Activated CD8-positive, alpha-beta memory T cell treated with anti-CD3 and anti-CD28 coated beads, Interleukin-2, amount 50 U/mL, for 4 hours (primary cell): ENCODE results near the gene FAM240A.

Source experiments
- DNase-seq: peaks from one replicate; pipeline ENCODE4 v3.0.0-alpha.2; 2020

Gene FAM240A

GRCh38 chr3:46628901-46629369 is 16.6 kb downstream of the FAM240A start:
- no peak for DNase-seq

DNA sequence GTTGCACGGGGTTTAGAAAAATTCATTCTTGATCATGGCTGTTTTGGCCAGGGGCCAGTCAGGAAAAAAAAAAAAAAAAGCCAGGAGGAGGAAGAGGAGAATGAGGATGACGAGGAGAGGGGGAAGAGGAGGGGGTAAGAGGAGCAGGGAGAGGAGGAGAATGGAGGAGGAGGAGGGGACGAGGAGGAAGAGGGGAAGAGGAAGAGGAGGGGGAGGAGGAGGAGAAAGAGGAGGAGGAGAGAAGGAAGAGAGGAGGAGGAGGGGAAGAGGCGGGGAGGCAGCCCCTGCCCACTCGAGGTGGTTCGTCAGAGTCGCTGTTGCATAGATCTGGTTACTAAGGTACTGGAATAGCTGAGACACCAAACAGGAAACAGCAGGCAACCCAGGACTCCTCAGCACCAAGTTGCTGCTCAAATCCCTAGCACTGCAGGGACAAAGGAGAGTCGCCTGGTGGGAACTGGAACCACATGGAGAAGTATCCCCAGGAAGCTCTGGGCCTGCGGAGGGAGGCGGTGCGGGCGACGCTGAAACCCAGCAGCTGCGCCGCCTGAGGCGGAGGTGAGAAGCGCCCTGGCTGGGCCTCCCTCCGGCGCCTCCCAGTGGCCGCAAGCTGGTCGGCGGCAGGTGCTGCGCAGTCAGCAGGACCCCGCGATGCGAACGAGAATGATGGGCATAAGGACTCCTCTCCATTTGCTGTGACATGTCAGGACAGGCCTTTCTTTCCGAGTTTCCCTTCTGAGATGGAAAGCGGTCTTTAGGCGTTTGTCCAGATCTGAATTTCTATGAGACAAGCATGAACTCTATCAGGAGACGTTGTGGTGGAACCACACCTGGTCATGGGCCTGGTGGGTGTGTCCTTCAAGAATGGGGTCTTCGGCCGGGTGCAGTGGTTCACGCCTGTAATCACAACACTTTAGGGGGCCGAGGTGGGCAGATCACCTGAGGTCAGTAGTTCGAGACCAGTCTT is 17.5 kb downstream of the FAM240A start:
- peak; percentile 81 for DNase-seq

GRCh38 chr3:46632792-46633191 is 20.5 kb downstream of the FAM240A start:
- no peak for DNase-seq

DNA sequence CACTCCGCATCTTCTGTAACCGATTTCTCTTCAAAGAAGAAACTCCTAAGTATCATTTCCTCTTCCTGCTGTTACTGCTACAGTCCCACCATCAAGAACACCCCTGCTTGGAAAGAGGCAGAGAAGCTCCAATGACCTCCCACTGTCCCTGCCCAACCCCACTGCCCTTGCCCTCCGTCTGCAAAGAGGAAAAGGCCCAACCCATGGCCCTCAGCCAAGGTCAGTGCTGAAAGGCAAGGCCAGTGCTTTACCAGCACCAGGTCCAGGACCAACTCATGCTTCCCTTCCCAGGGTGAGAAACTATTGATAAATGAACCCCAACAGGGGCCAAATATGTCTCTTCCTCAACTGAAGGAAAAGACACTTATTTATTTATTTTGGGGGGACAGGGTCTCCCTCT is 22.5 kb downstream of the FAM240A start:
- DNase-seq, result no peak

DNA sequence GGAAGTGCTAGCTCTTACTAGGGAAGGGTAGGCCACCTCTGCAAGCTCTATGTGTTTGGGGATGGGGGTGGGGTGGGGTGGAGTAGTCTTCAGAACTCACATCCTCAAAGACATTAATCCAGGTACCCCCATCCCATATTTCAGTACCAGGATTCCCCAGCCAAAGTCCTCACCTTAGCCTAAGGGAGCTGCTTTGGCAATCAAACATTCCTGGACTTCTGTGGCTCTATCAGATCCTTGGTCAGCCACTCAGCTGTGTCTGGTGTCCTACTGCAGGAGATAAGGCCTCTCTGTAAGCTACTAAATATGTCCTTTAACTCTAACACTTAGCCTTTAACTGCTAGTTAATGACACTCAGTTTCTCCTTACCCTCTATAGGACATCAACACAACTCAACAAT is 26.9 kb downstream of the FAM240A start:
- DNase-seq, result no peak

DNA sequence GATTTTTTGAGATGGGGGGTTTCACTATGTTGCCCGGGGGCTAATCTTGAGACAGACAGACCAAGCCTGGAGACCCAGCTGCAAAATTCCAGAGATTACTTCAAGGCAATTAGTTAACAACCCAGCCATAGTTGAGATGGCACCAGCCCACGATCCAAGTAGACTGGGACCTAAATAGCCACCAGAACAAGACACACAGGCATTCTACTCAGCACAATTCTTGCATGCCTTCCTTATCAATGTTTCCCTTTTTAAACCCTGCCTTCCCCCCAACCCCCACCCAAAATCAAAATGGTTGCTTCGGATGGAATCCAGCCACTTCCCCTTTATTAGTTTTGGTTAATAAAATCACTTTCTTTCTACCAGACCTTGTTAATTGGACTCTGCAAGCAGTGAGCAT is 28.6 kb downstream of the FAM240A start:
- no peak for DNase-seq

DNA sequence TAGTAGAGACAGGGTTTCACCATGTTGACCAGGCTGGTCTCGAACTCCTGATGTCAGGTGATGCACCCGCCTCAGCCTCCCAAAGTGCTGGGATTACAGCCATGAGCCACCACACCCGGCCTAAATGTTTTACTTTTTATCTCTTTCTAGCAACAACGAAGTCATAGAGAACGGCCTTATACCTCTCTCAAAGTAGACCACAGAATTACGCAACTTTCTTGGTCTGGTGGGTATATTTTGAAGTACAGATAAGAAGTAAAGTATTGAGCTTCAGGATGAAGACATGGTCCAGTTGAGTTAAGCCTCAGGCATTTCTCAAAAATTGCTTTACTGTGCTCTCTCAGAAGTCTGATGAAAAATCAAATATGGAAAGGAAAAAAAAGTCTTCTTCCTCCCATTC is 30.6 kb downstream of the FAM240A start:
- DNase-seq, result no peak

GRCh38 chr3:46643701-46644100 is 31.4 kb downstream of the FAM240A start:
- DNase-seq, result no peak

DNA sequence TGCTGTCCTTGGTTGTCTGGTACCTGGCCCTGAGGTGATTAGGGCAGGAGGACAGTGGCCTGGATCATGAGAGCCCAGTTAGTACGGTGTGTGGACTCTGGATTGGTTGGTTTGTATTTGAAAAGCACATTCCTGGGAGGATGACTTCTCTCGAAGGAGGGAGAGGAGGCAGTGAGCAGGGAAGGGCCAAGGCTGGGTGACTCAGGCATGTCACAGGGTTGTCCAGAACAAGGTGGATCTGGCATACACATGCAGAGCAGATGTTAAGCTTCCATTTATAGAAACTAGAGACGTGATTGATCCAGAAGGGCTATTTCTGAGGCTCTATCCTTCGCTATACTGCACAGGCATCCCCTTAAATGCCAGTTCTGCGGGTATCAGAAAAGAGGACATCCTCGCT is 34.4 kb downstream of the FAM240A start:
- DNase-seq, result no peak

- no peak for DNase-seq
Observed at GRCh38 chr3:46648096-46648495, 35.8 kb downstream of the FAM240A start.

DNA sequence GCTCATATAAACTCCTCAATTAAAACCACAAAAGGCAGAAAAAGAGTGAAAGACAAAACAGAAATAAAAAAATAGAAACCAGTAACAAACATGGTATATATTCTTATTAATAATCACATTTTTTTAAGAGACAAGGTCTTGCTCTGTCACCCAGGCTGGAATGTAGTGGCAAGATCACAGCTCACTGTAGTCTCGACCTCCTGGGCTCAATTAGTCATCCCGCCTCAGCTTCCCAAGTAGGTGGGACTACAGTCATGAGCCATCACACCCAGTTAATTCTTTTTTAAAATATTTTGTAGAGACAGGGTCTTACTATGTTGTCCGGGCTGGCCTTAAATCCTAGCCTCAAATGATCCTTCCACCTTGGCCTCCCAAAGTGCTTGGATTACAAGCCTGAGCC is 37.1 kb downstream of the FAM240A start:
- DNase-seq, result no peak

DNA sequence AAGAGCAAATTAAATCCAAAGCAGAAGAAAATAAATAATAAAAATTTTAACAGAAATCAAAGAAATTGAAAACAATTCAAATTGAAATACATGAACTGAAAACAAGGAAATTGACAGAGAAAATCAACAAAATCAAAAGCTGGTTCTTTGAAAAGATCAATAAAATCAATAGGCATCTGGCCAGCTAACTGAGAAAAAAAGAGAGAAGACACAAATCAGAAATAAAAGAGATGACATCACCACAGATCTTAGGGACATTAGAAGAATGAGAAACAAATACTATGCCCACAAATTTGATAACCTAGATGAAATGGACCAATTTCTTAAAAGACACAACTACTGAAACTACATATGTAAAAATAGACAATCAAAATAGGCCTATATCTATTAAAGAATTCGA is 38.8 kb downstream of the FAM240A start:
- DNase-seq, result no peak

DNA sequence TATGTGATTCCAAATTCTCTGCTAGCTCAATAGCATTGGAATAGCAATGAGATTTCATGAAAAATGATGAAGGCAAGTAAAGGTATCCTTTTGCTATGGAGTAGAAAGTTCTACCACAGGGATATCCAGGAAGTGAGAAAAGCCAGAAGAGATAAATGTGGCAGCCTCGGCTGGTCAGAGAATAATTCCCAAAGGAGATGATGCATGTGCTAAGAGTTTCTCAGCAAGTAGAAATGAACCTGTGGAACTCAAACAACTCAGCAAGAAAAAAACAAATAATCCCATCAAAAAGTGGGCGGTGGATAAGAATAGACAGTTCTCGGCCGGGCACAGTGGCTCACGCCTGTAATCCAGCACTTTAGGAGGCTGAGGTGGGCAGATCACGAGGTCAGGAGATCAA is 42.9 kb downstream of the FAM240A start:
- no peak for DNase-seq

- DNase-seq, result no peak
Observed at GRCh38 chr3:46656778-46657556, 44.6 kb downstream of the FAM240A start.

- no peak for DNase-seq
Observed at GRCh38 chr3:46659285-46659684, 47.0 kb downstream of the FAM240A start.

DNA sequence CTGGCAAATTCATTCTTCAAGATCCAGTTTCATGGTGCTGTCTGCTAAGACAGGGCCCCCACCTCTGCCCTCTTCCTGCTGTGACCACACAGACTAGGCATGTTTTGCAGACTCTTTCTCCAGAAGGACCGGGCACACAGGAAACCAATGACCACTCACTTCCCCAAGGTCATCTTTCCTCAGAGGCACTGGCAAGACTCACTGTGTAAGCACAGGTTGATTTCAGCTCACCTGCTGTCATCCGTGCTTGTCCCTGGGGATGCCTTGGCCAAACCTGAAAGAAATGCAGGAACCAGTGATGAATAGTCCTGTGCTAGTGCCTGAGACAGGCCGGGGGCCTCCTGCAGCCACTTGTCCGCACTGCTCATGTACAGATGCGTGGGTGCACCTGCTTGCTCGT is 47.7 kb downstream of the FAM240A start:
- no peak for DNase-seq

- DNase-seq, result no peak
Observed at GRCh38 chr3:46660543-46661523, 48.5 kb downstream of the FAM240A start.

GRCh38 chr3:46661776-46662766 is 49.7 kb downstream of the FAM240A start:
- no peak for DNase-seq

- DNase-seq, result no peak
Observed at GRCh38 chr3:46662771-46663551, 50.6 kb downstream of the FAM240A start.

DNA sequence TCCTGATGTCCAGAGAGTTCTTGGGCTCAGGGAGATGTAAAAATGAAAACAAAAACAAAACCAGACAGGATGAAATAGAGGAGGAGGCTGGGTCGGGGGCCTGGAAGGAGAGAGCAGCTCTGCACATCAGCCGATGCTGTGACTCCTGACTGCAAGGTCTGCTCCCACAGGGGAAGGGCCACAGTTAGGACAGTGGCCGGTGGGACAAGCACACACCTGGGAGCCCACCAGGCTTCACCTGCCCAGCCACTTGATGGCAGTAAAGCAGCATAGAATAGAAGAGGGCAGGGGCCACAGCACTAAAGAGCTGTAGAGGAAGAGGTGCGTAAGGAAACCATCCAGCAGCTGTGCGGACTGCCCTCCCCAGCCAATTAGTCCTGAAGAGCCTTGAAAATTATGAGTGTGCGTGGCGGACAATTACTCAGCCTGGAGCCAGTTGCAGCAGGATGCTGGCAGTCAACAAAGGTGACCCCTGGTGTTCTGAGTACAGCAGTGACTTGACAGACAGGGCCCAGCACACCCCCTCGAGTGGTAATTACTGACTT is 51.3 kb downstream of the FAM240A start:
- peak; percentile 15 for DNase-seq
